HG03045 (cell line): ENCODE results near the gene TLX3.
"Not testable (repeated sequence)": the region's sequence is repeated elsewhere in the genome, so short reads cannot be mapped to it uniquely, and the experiment has no call there.

Source experiments
- ATAC-seq: cut with Tn5 transposase; IDR thresholded peaks from one replicate; pipeline ENCODE4 v1.9.1; 2021; ENCODE audit warnings: mild to moderate bottlenecking, moderate library complexity; ENCODE audit not compliant: unreplicated experiment

Gene TLX3

GRCh38 chr5:171308453-171309275 lies at the start of gene TLX3:
Gene TLX3 (plus strand): TSS chr5:171309248. CDS start chr5:171309366, 118 bp downstream.
- ATAC-seq = no peak

GRCh38 chr5:171261361-171261760 lies 47.7 kb upstream of the TLX3 start:
- ATAC-seq = no peak

- ATAC-seq = no peak
These were observed 47.1 kb upstream of the TLX3 start for GRCh38 chr5:171261904-171262303.

GRCh38 chr5:171263181-171263580 lies 45.9 kb upstream of the TLX3 start:
- ATAC-seq = no peak

- no peak for ATAC-seq
These were observed 44.2 kb upstream of the TLX3 start for GRCh38 chr5:171264843-171265242.

GRCh38 chr5:171268700-171269620 lies 40.1 kb upstream of the TLX3 start:
- ATAC-seq = no peak

- no peak for ATAC-seq
These were observed 39.3 kb upstream of the TLX3 start for GRCh38 chr5:171269717-171270116.

GRCh38 chr5:171270136-171270535 lies 38.9 kb upstream of the TLX3 start:
- no peak for ATAC-seq

GRCh38 chr5:171271798-171272197 lies 37.2 kb upstream of the TLX3 start:
- ATAC-seq = no peak

GRCh38 chr5:171272996-171273970 lies 35.8 kb upstream of the TLX3 start:
- ATAC-seq = no peak

- no peak for ATAC-seq
These were observed 33.1 kb upstream of the TLX3 start for GRCh38 chr5:171275841-171276544.

GRCh38 chr5:171283753-171284152 lies 25.3 kb upstream of the TLX3 start:
- no peak for ATAC-seq

- ATAC-seq = no peak
These were observed 23.6 kb upstream of the TLX3 start for GRCh38 chr5:171285465-171285864.

GRCh38 chr5:171288066-171288465 lies 21.0 kb upstream of the TLX3 start:
- ATAC-seq = no peak

GRCh38 chr5:171291371-171291770 lies 17.7 kb upstream of the TLX3 start:
- no peak for ATAC-seq

GRCh38 chr5:171295299-171295698 lies 13.7 kb upstream of the TLX3 start:
- ATAC-seq = no peak

- no peak for ATAC-seq
These were observed 13.2 kb upstream of the TLX3 start for GRCh38 chr5:171295801-171296200.

GRCh38 chr5:171297941-171298340 lies 11.1 kb upstream of the TLX3 start:
- not testable (repeated sequence) for ATAC-seq

GRCh38 chr5:171299228-171299627 lies 9.8 kb upstream of the TLX3 start:
- no peak for ATAC-seq

GRCh38 chr5:171299851-171300250 lies 9.2 kb upstream of the TLX3 start:
- ATAC-seq = no peak
